Liver (tissue), 9 donors: ENCODE results near the gene CCT6A. TPM values are rescaled to one million over a fixed set of nuclear protein-coding genes. Genes with fewer than 3 reads are reported as not detected.

Experiments
- DNase-seq: peaks from one replicate; pipeline ENCODE4 v3.0.0-alpha.2; 2017; ENCODE audit warnings: low spot score
- H3K27ac ChIP-seq, 2 donors: one replicate each; pipeline ENCODE4 v1.7.0; 2013; ENCODE audit warnings: inconsistent platforms in 2 of 2, low read length in 2 of 2, control low read depth in 1 of 2, low read depth in 1 of 2, mild to moderate bottlenecking in 1 of 2
- H3K27me3 ChIP-seq, 4 donors: one replicate each; pipeline versions ENCODE4 v1.6.1 to v1.7.0; 2013; ENCODE audit warnings: low read length in 3 of 4, inconsistent platforms in 1 of 4, mild to moderate bottlenecking in 1 of 4, moderate library complexity in 1 of 4; ENCODE audit not compliant: control insufficient read depth in 4 of 4, insufficient read depth in 4 of 4
- H3K36me3 ChIP-seq, 4 donors: one replicate each; pipeline versions ENCODE4 v1.6.1 to v1.7.0; 2013; ENCODE audit warnings: low read length in 3 of 4, mild to moderate bottlenecking in 3 of 4, low read depth in 1 of 4, moderate library complexity in 1 of 4; ENCODE audit not compliant: control insufficient read depth in 4 of 4, insufficient read depth in 3 of 4
- H3K4me1 ChIP-seq, 4 donors: one replicate each; pipeline versions ENCODE4 v1.6.1 to v1.7.0; 2013; ENCODE audit warnings: low read length in 3 of 4, mild to moderate bottlenecking in 3 of 4, moderate library complexity in 1 of 4; ENCODE audit not compliant: control insufficient read depth in 4 of 4, insufficient read depth in 4 of 4
- H3K4me3 ChIP-seq, 3 donors: one replicate each; pipeline versions ENCODE4 v1.6.1 to v1.7.0; 2013; ENCODE audit warnings: low read length in 3 of 3, control low read depth in 1 of 3, low read depth in 1 of 3, mild to moderate bottlenecking in 1 of 3
- H3K9ac ChIP-seq, 2 donors: one replicate each; pipeline ENCODE4 v1.7.0; 2013; ENCODE audit warnings: low read length in 2 of 2, mild to moderate bottlenecking in 2 of 2, moderate library complexity in 2 of 2, control low read depth in 1 of 2, low read depth in 1 of 2
- H3K9me3 ChIP-seq, 4 donors: one replicate each; pipeline versions ENCODE4 v1.6.1 to v1.7.0; 2013; ENCODE audit warnings: low read length in 3 of 4; ENCODE audit not compliant: control insufficient read depth in 4 of 4
- ATF3 ChIP-seq: IDR thresholded peaks from 2 replicates; pipeline ENCODE4 v1.6.1; 2016; ENCODE audit warnings: antibody characterized with exemption
- CTCF ChIP-seq: fragments of 150-350 bp; IDR thresholded peaks from 2 replicates; pipeline ENCODE4 v1.5.1; 2017; ENCODE audit warnings: improper control_type of control experiment, low read depth, low read length; ENCODE audit not compliant: missing input control
- EGR1 ChIP-seq, 2 donors: IDR thresholded peaks; 2 replicates each; pipeline ENCODE4 v1.6.1; 2016 to 2018; ENCODE audit warnings: antibody characterized with exemption in 2 of 2, low read depth in 2 of 2
- FOXA1 ChIP-seq: IDR thresholded peaks from 2 replicates; pipeline ENCODE4 v1.6.1; 2016; ENCODE audit warnings: antibody characterized with exemption
- FOXA2 ChIP-seq: IDR thresholded peaks from 2 replicates; pipeline ENCODE4 v1.6.1; 2016; ENCODE audit warnings: antibody characterized with exemption
- HNF4A ChIP-seq, 2 donors: conservative IDR thresholded peaks; 2 replicates each; pipeline ENCODE4 v1.6.1; 2016; ENCODE audit warnings: antibody characterized with exemption in 2 of 2, mild to moderate bottlenecking in 2 of 2
- HNF4G ChIP-seq: IDR thresholded peaks from 2 replicates; pipeline ENCODE4 v1.6.1; 2016; ENCODE audit warnings: antibody characterized with exemption
- JUND ChIP-seq, 2 donors: IDR thresholded peaks; 2 replicates each; pipeline ENCODE4 v1.6.1; 2016; ENCODE audit warnings: antibody characterized with exemption in 2 of 2
- NR2F2 ChIP-seq: IDR thresholded peaks from 2 replicates; pipeline ENCODE4 v1.6.1; 2016; ENCODE audit warnings: antibody characterized with exemption
- RAD21 ChIP-seq, 2 donors: IDR thresholded peaks; 2 replicates each; pipeline ENCODE4 v1.6.1; 2016; ENCODE audit warnings: antibody characterized with exemption in 2 of 2, mild to moderate bottlenecking in 2 of 2
- REST ChIP-seq: IDR thresholded peaks from 2 replicates; pipeline ENCODE4 v1.6.1; 2016; ENCODE audit warnings: antibody characterized with exemption, mild to moderate bottlenecking
- RXRA ChIP-seq, 2 donors: IDR thresholded peaks; 2 replicates each; pipeline ENCODE4 v1.6.1; 2017 to 2018; ENCODE audit warnings: antibody characterized with exemption in 2 of 2, mild to moderate bottlenecking in 1 of 2
- SP1 ChIP-seq: IDR thresholded peaks from 2 replicates; pipeline ENCODE4 v1.6.1; 2018; ENCODE audit warnings: antibody characterized with exemption, mild to moderate bottlenecking
- TAF1 ChIP-seq: conservative IDR thresholded peaks from 2 replicates; pipeline ENCODE4 v1.6.1; 2016; ENCODE audit warnings: antibody characterized with exemption, mild to moderate bottlenecking
- YY1 ChIP-seq: IDR thresholded peaks from 2 replicates; pipeline ENCODE4 v1.6.1; 2016; ENCODE audit warnings: antibody characterized with exemption, mild to moderate bottlenecking
- ZBTB33 ChIP-seq: IDR thresholded peaks from 2 replicates; pipeline ENCODE4 v1.6.1; 2016; ENCODE audit warnings: antibody characterized with exemption
- WGBS: extraction: QIAGEN DNeasy Blood & Tissue Kit; methylation state at CpG from one replicate; pipeline ENCODE4 v1.1.7; 2013; 5-methylcytosine and 5-hydroxymethylcytosine counted together
- polyA plus RNA-seq, 2 donors: library from polyadenylated mRNA; stranded (reverse) in 1 of 2; unstranded in 1 of 2; fragments of 200-250 nt in 1 of 2; fragments of >200 nt in 1 of 2; fragmentation: Nextera tagmentation in 1 of 2; extraction: Ambion mirVana in 1 of 2; gene quantifications; one replicate each; pipeline versions ENCODE4 v1.2.1 to v1.2.3, GENCODE V29; 2013 to 2015
- total RNA-seq, 2 donors: library from RNA; depleted of rRNA; stranded (reverse); fragments of >200 nt; gene quantifications; one replicate each; pipeline ENCODE4 v1.2.3, GENCODE V29; 2014
- donor health status: healthy.
- donor health status: healthy.
- donor health status: healthy.
- donor health status: healthy.
- donor health status: healthy.

Gene CCT6A
- total and polyA plus RNA-seq, 4 donors: 44.6 to 80.0 (median 49.1) TPM

GRCh38 chr7:56026538-56026937 is 25.0 kb upstream of the CCT6A start:
- Histone ChIP-seq H3K4me3 (no peak overlapping the region), H3K4me1 (peaks cover 7 to 15% (median 10%) of the 10 kb centered on the region in 4 donors), H3K36me3 (peaks cover 0 to 3% (median under 1%) of the 10 kb centered on the region in 4 donors), H3K9me3 (no peaks in the 10 kb centered on the region), H3K9ac (no peak overlapping the region), H3K27me3 (no peaks in the 10 kb centered on the region), H3K27ac (no peak overlapping the region)
- 99% methylated on average over 2 of the region's 2 CpGs for WGBS
- no peak for DNase-seq
- TF ChIP-seq YY1 (no peak), HNF4G (no peak), JUND (IDR thresholded peaks at IDR 0.05) (no peak), TAF1 (no peak), RAD21 (IDR thresholded peaks at IDR 0.05) (no peak), ZBTB33 (no peak), EGR1 (IDR thresholded peaks at IDR 0.05; ENCODE audit: low read depth in 2 of 2) (no peak), REST (no peak), RXRA (IDR thresholded peaks at IDR 0.05) (no peak), FOXA1 (no peak), CTCF (no peak), HNF4A (conservative IDR thresholded peaks at IDR 0.05) (no peak)

- H3K4me1 ChIP-seq: peaks cover 7 to 18% (median 15%) of the 10 kb centered on the region in 4 donors
- no peak overlapping the region for H3K4me3 ChIP-seq
- H3K9ac ChIP-seq: no peak overlapping the region
- H3K27ac ChIP-seq: no peak overlapping the region
- 50% methylated on average over 9 of the region's 9 CpGs for WGBS
- peak; percentile 38 for DNase-seq
- no peaks in the 10 kb centered on the region for H3K27me3 ChIP-seq
- H3K9me3 ChIP-seq: no peaks in the 10 kb centered on the region
- peaks cover 0 to 3% (median 0%) of the 10 kb centered on the region in 4 donors for H3K36me3 ChIP-seq
- TF ChIP-seq JUND (IDR thresholded peaks at IDR 0.05) (peak in 1 of 2 donors; percentile 4), FOXA2 (no peak), NR2F2 (no peak), HNF4A (conservative IDR thresholded peaks at IDR 0.05) (peak; percentile 81 to 91), REST (no peak), YY1 (peak; percentile 35), HNF4G (peak; percentile 74), SP1 (peak; percentile 76), ATF3 (no peak), FOXA1 (no peak), ZBTB33 (no peak), RAD21 (IDR thresholded peaks at IDR 0.05) (no peak)
Observed at GRCh38 chr7:56028942-56029630, 22.5 kb upstream of the CCT6A start.
